ENCODE measurements around the gene PSMC3. TPM values are rescaled to one million over a fixed set of nuclear protein-coding genes. Genes with fewer than 3 reads are reported as not detected.

Gene PSMC3
- total and polyA plus RNA-seq, 9 of the 15 experiments (the other 6 are each of a cell fraction or from before 2014, with no cell fraction given), result 44.3 to 324 (median 240) TPM

DNA sequence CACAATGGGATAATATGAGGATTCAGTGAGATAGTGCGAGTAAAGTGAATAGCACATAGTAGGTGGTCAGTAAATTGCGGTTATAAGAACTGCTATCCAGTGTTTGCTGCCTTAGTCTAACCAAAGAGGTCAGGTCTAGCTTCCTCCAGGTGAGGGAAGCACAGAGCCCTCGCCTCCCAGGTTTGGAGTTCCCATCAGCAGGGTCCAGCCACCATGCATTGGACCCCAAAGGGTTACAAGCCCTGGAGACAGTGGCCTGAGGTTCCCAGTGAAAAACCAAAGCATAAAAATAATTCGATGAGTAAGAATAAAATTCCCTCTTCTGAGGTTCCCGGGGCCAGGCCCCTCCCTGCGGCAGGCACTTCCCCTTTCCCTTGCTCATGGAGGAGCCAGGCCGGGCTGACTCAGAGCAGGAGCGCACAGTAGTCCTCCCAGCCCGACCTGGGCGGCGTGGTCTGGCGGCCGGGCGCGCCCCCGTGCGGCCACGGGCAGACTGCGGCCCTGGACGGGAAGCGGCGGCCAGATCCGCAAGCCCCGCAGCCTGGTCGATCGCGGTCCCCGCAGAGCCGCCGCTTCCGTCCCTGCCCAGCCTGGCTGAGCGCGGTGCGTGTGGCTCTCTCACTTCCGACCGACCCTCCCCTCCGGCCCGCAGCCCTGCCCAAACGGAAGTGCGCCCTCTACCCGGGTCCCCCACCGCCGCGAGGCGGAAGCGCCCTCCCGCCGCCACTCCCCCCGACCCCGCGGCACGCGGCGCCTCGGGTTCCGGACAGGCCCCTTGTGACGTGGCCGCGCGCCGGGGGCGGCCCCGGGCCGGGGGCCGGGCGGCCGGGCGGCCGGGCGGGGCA is 18.3 kb downstream of the PSMC3 start, which contains the start of gene SLC39A13 (continued):
- TF ChIP-seq, protein P1, sequence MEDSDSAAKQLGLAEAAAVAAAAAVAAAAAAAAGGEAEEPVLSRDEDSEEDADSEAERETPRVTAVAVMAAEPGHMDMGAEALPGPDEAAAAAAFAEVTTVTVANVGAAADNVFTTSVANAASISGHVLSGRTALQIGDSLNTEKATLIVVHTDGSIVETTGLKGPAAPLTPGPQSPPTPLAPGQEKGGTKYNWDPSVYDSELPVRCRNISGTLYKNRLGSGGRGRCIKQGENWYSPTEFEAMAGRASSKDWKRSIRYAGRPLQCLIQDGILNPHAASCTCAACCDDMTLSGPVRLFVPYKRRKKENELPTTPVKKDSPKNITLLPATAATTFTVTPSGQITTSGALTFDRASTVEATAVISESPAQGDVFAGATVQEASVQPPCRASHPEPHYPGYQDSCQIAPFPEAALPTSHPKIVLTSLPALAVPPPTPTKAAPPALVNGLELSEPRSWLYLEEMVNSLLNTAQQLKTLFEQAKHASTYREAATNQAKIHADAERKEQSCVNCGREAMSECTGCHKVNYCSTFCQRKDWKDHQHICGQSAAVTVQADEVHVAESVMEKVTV (CRISPR knock-in tag; IDR thresholded peaks at IDR 0.05), result peak; percentile 98
- TF ChIP-seq ARHGAP35 (IDR thresholded peaks at IDR 0.05; ENCODE audit: partially characterized antibody) (no peak), HEY1 (CRISPR knock-in tag; IDR thresholded peaks at IDR 0.05; ENCODE audit: borderline replicate concordance) (no peak), ZC3H11A (IDR thresholded peaks at IDR 0.05; ENCODE audit: low read depth, low read length) (peak; percentile 28; the same call in 1 of the 2 replicates), SRSF3 (IDR thresholded peaks at IDR 0.05; ENCODE audit: insufficient read depth, low read length) (no peak), ZNF830 (CRISPR knock-in tag; IDR thresholded peaks at IDR 0.05) (0 out of 2 replicates have a peak, but pooled peaks have one; percentile 63), CUX1 (CRISPR knock-in tag; IDR thresholded peaks at IDR 0.05) (no peak), PYGO2 (tag; IDR thresholded peaks at IDR 0.05) (no peak), ASH1L (IDR thresholded peaks at IDR 0.05; ENCODE audit: borderline replicate concordance, low read depth, partially characterized antibody) (no peak)
- TF ChIP-seq, protein P2, sequence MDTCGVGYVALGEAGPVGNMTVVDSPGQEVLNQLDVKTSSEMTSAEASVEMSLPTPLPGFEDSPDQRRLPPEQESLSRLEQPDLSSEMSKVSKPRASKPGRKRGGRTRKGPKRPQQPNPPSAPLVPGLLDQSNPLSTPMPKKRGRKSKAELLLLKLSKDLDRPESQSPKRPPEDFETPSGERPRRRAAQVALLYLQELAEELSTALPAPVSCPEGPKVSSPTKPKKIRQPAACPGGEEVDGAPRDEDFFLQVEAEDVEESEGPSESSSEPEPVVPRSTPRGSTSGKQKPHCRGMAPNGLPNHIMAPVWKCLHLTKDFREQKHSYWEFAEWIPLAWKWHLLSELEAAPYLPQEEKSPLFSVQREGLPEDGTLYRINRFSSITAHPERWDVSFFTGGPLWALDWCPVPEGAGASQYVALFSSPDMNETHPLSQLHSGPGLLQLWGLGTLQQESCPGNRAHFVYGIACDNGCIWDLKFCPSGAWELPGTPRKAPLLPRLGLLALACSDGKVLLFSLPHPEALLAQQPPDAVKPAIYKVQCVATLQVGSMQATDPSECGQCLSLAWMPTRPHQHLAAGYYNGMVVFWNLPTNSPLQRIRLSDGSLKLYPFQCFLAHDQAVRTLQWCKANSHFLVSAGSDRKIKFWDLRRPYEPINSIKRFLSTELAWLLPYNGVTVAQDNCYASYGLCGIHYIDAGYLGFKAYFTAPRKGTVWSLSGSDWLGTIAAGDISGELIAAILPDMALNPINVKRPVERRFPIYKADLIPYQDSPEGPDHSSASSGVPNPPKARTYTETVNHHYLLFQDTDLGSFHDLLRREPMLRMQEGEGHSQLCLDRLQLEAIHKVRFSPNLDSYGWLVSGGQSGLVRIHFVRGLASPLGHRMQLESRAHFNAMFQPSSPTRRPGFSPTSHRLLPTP (IDR thresholded peaks at IDR 0.05; ENCODE audit: borderline replicate concordance, extremely low read depth, insufficient read length), result no peak
